Duodenal mucosa (tissue), 2 donors: Measurements from ENCODE around the gene ATP1B3.
"Not testable (repeated sequence)": the region's sequence is repeated elsewhere in the genome, so short reads cannot be mapped to it uniquely, and the experiment has no call there.

Experiments used
- H3K27ac ChIP-seq: one replicate; pipeline ENCODE4 v1.7.0; 2013; ENCODE audit warnings: low read depth, low read length
- H3K27me3 ChIP-seq, 2 donors: one replicate each; pipeline ENCODE4 v1.7.0; 2013; ENCODE audit warnings: low read length in 2 of 2, control low read depth in 1 of 2; ENCODE audit not compliant: insufficient read depth in 2 of 2, control insufficient read depth in 1 of 2
- H3K36me3 ChIP-seq, 2 donors: one replicate each; pipeline ENCODE4 v1.7.0; 2013; ENCODE audit warnings: low read length in 2 of 2, control low read depth in 1 of 2; ENCODE audit not compliant: insufficient read depth in 2 of 2, control insufficient read depth in 1 of 2
- H3K4me1 ChIP-seq, 2 donors: one replicate each; pipeline ENCODE4 v1.7.0; 2013; ENCODE audit warnings: low read length in 2 of 2, control low read depth in 1 of 2; ENCODE audit not compliant: insufficient read depth in 2 of 2, control insufficient read depth in 1 of 2
- H3K4me3 ChIP-seq, 2 donors: one replicate each; pipeline ENCODE4 v1.7.0; 2013; ENCODE audit warnings: low read length in 2 of 2, low read depth in 1 of 2
- H3K9ac ChIP-seq, 2 donors: one replicate each; pipeline ENCODE4 v1.7.0; 2013; ENCODE audit warnings: low read length in 2 of 2, low read depth in 1 of 2
- H3K9me3 ChIP-seq, 2 donors: one replicate each; pipeline ENCODE4 v1.7.0; 2013; ENCODE audit warnings: low read length in 2 of 2, control low read depth in 1 of 2; ENCODE audit not compliant: control insufficient read depth in 1 of 2

The ATP1B3 gene

GRCh38 chr3:141920701-141921100 is 44.3 kb downstream of the ATP1B3 start:
- Histone ChIP-seq H3K27me3 (no peaks in the 10 kb centered on the region), H3K36me3 (peaks cover 12 to 31% of the 10 kb centered on the region in 2 donors), H3K4me1 (no peaks in the 10 kb centered on the region)

GRCh38 chr3:141921316-141921715 is 44.9 kb downstream of the ATP1B3 start:
- Histone ChIP-seq H3K4me1 (no peaks in the 10 kb centered on the region), H3K27me3 (no peaks in the 10 kb centered on the region), H3K9ac (no peak overlapping the region), H3K36me3 (peaks cover 12 to 31% of the 10 kb centered on the region in 2 donors), H3K4me3 (no peak overlapping the region), H3K9me3 (no peaks in the 10 kb centered on the region), H3K27ac (no peak overlapping the region)

More at GRCh38 chr3:141920701-141921100, 44.3 kb downstream of the ATP1B3 start:
- Histone ChIP-seq H3K9me3 (no peaks in the 10 kb centered on the region), H3K27ac (no peak overlapping the region), H3K9ac (no peak overlapping the region), H3K4me3 (no peak overlapping the region)

GRCh38 chr3:141925677-141926076 is 49.2 kb downstream of the ATP1B3 start:
- H3K4me1 ChIP-seq, H3K27me3 ChIP-seq, H3K9me3 ChIP-seq, H3K9ac ChIP-seq, H3K4me3 ChIP-seq, H3K27ac ChIP-seq: not testable (repeated sequence)
- H3K36me3 ChIP-seq, result peaks cover 9 to 36% of the 10 kb centered on the region in 2 donors

GRCh38 chr3:141926929-141927328 is 50.5 kb downstream of the ATP1B3 start:
- no peak overlapping the region for H3K27ac ChIP-seq
- H3K36me3 ChIP-seq, result peaks cover 9 to 36% of the 10 kb centered on the region in 2 donors
- no peak overlapping the region for H3K4me3 ChIP-seq
- H3K4me1 ChIP-seq, result no peaks in the 10 kb centered on the region
- no peaks in the 10 kb centered on the region for H3K27me3 ChIP-seq
- no peak overlapping the region for H3K9ac ChIP-seq
- no peaks in the 10 kb centered on the region for H3K9me3 ChIP-seq

- no peaks in the 10 kb centered on the region for H3K9me3 ChIP-seq
- no peak overlapping the region for H3K9ac ChIP-seq
- H3K4me3 ChIP-seq, result no peak overlapping the region
- H3K27ac ChIP-seq, result no peak overlapping the region
- H3K4me1 ChIP-seq, result no peaks in the 10 kb centered on the region
- H3K27me3 ChIP-seq, result no peaks in the 10 kb centered on the region
- H3K36me3 ChIP-seq, result peaks cover 3 to 25% of the 10 kb centered on the region in 2 donors
These were observed 52.3 kb downstream of the ATP1B3 start for GRCh38 chr3:141928631-141929270.

- peaks cover 3 to 22% of the 10 kb centered on the region in 2 donors for H3K36me3 ChIP-seq
- no peaks in the 10 kb centered on the region for H3K4me1 ChIP-seq
- H3K4me3 ChIP-seq, result no peak overlapping the region
- H3K27me3 ChIP-seq, result no peaks in the 10 kb centered on the region
- H3K9ac ChIP-seq, result no peak overlapping the region
- no peaks in the 10 kb centered on the region for H3K9me3 ChIP-seq
- H3K27ac ChIP-seq, result no peak overlapping the region
These were observed 53.0 kb downstream of the ATP1B3 start for GRCh38 chr3:141929341-141929995.

GRCh38 chr3:141930801-141931200 is 54.4 kb downstream of the ATP1B3 start:
- H3K9ac ChIP-seq, result no peak overlapping the region
- H3K4me3 ChIP-seq, result no peak overlapping the region
- H3K27me3 ChIP-seq, result no peaks in the 10 kb centered on the region
- peaks cover 3 to 18% of the 10 kb centered on the region in 2 donors for H3K36me3 ChIP-seq
- no peak overlapping the region for H3K27ac ChIP-seq
- no peaks in the 10 kb centered on the region for H3K9me3 ChIP-seq
- H3K4me1 ChIP-seq, result no peaks in the 10 kb centered on the region

- H3K36me3 ChIP-seq, result peaks cover 0 to 2% of the 10 kb centered on the region in 2 donors
- H3K4me1 ChIP-seq, result peaks cover 4 to 7% of the 10 kb centered on the region in 2 donors
- no peak overlapping the region for H3K4me3 ChIP-seq
- H3K9me3 ChIP-seq, result no peaks in the 10 kb centered on the region
- no peak overlapping the region for H3K27ac ChIP-seq
- no peaks in the 10 kb centered on the region for H3K27me3 ChIP-seq
- no peak overlapping the region for H3K9ac ChIP-seq
These were observed 57.2 kb downstream of the ATP1B3 start for GRCh38 chr3:141933421-141934300.

- no peak overlapping the region for H3K27ac ChIP-seq
- peaks cover 4 to 7% of the 10 kb centered on the region in 2 donors for H3K4me1 ChIP-seq
These were observed 57.9 kb downstream of the ATP1B3 start for GRCh38 chr3:141934354-141934753.

GRCh38 chr3:141938011-141938500 is 61.6 kb downstream of the ATP1B3 start:
- Histone ChIP-seq H3K9me3 (no peaks in the 10 kb centered on the region), H3K27ac (no peak overlapping the region), H3K4me3 (no peak overlapping the region), H3K9ac (no peak overlapping the region), H3K36me3 (no peaks in the 10 kb centered on the region), H3K27me3 (no peaks in the 10 kb centered on the region), H3K4me1 (peaks cover 18 to 20% of the 10 kb centered on the region in 2 donors)

More at GRCh38 chr3:141934354-141934753, 57.9 kb downstream of the ATP1B3 start:
- H3K4me3 ChIP-seq, result no peak overlapping the region
- H3K9ac ChIP-seq, result no peak overlapping the region
- H3K9me3 ChIP-seq, result no peaks in the 10 kb centered on the region
- H3K27me3 ChIP-seq, result no peaks in the 10 kb centered on the region
- no peaks in the 10 kb centered on the region for H3K36me3 ChIP-seq
